D721Med (cell line): ENCODE measurements around the gene ZDHHC7.
"Not testable (repeated sequence)": the region's sequence is repeated elsewhere in the genome, so short reads cannot be mapped to it uniquely, and the experiment has no call there.

Experiments used
- DNase-seq: peaks from one replicate; pipeline ENCODE4 v3.0.0; 2011; ENCODE audit warnings: low spot score; ENCODE audit not compliant: insufficient read length
- FAIRE-seq: peaks from 2 replicates; lab custom pipeline; 2011; peaks lifted over from hg19 to GRCh38; lab: Jason Lieb, UNC
- CTCF ChIP-seq: IDR thresholded peaks from 2 replicates; pipeline ENCODE4 v1.5.1; 2012; ENCODE audit warnings: mild to moderate bottlenecking, control low read depth; ENCODE audit not compliant: insufficient read depth; ENCODE audit errors: missing control alignments

The ZDHHC7 gene

GRCh38 chr16:85054948-85055492 lies 43.7 kb upstream of the ZDHHC7 start:
- no peak for TF ChIP-seq CTCF
- DNase-seq (no peak), FAIRE-seq (no peak)

GRCh38 chr16:85054321-85054720 lies 43.0 kb upstream of the ZDHHC7 start:
- FAIRE-seq, DNase-seq: not testable (repeated sequence)

GRCh38 chr16:85052536-85052935 lies 41.2 kb upstream of the ZDHHC7 start:
- FAIRE-seq = no peak
- DNase-seq = no peak
- no peak for TF ChIP-seq CTCF

- TF ChIP-seq CTCF = no peak
- no peak for FAIRE-seq
- no peak for DNase-seq
These were observed 40.3 kb upstream of the ZDHHC7 start for GRCh38 chr16:85051683-85052082.

GRCh38 chr16:85051067-85051581 lies 39.8 kb upstream of the ZDHHC7 start:
- DNase-seq (no peak), FAIRE-seq (no peak)
- no peak for TF ChIP-seq CTCF

GRCh38 chr16:85049706-85050305 lies 38.5 kb upstream of the ZDHHC7 start:
- TF ChIP-seq CTCF = no peak
- FAIRE-seq = no peak
- no peak for DNase-seq

- FAIRE-seq (no peak), DNase-seq (no peak)
- no peak for TF ChIP-seq CTCF
These were observed 37.7 kb upstream of the ZDHHC7 start for GRCh38 chr16:85048921-85049562.
